ENCODE data around the gene NABP2.

- TF ChIP-seq CTCF (IDR thresholded peaks at IDR 0.05) = no peak
- no peak for TF ChIP-seq POLR2A (IDR thresholded peaks at IDR 0.05)
Observed at GRCh38 chr12:56229082-56229481, 4.9 kb downstream of the NABP2 start.

Measured in esophagus squamous epithelium (tissue), 4 donors.